CD4-positive, alpha-beta memory T cell (primary cell): ENCODE measurements around the gene ZNF490. TPM values are rescaled to one million over a fixed set of nuclear protein-coding genes. Genes with fewer than 3 reads are reported as not detected.
"Not testable (repeated sequence)": the region's sequence is repeated elsewhere in the genome, so short reads cannot be mapped to it uniquely, and the experiment has no call there.

ENCODE experiments used
- CTCF ChIA-PET: fragments of 350-600 bp; sonication (Branson Sonifier 250); formaldehyde crosslinking; loops from one replicate; lab custom pipeline; 2021; ENCODE audit warnings: inconsistent platforms; ENCODE audit not compliant: partially characterized antibody; lab: Charles Lee
- POLR2A ChIA-PET: fragments of 350-600 bp; sonication (Branson Sonifier 250); formaldehyde crosslinking; loops from one replicate; lab custom pipeline; 2021; ENCODE audit not compliant: partially characterized antibody; lab: Charles Lee
- DNase-seq, 5 donors: peaks; one replicate each; pipeline versions ENCODE4 v3.0.0 to v3.0.0-alpha.2; 2020 to 2022; ENCODE audit warnings: mixed read lengths in 1 of 5
- H3K27ac ChIP-seq: one replicate; pipeline ENCODE4 v1.7.0; 2013; ENCODE audit warnings: low read depth, low read length
- H3K27me3 ChIP-seq: 2 replicates; pipeline ENCODE4 v1.7.0; 2013; ENCODE audit warnings: mild to moderate bottlenecking, low read length, moderate library complexity; ENCODE audit not compliant: insufficient read depth
- H3K36me3 ChIP-seq: 2 replicates; pipeline ENCODE4 v1.7.0; 2013; ENCODE audit warnings: mild to moderate bottlenecking, low read length, moderate library complexity; ENCODE audit not compliant: insufficient read depth
- H3K4me1 ChIP-seq: 2 replicates; pipeline ENCODE4 v1.7.0; 2013; ENCODE audit warnings: mild to moderate bottlenecking, low read length, moderate library complexity; ENCODE audit not compliant: insufficient read depth
- H3K4me3 ChIP-seq, 2 donors: one replicate each; pipeline ENCODE4 v1.7.0; 2013; ENCODE audit warnings: low read length in 2 of 2, mild to moderate bottlenecking in 1 of 2
- H3K9me3 ChIP-seq, 2 donors: one replicate each; pipeline ENCODE4 v1.7.0; 2013; ENCODE audit warnings: low read length in 2 of 2, control low read depth in 1 of 2; ENCODE audit not compliant: control insufficient read depth in 1 of 2
- H3K27ac Mint-ChIP-seq, 7 donors: one replicate each; pipeline ENCODE4 v1.8.0; 2020 to 2021; ENCODE audit warnings: mixed read lengths in 7 of 7, mild to moderate bottlenecking in 6 of 7, inconsistent platforms in 3 of 7, moderate library complexity in 3 of 7
- H3K27me3 Mint-ChIP-seq, 2 donors: one replicate each; pipeline ENCODE4 v1.8.0; 2020 to 2021; ENCODE audit warnings: mixed read lengths in 2 of 2
- H3K36me3 Mint-ChIP-seq, 2 donors: one replicate each; pipeline ENCODE4 v1.8.0; 2020 to 2021; ENCODE audit warnings: mixed read lengths in 2 of 2, inconsistent platforms in 1 of 2, mild to moderate bottlenecking in 1 of 2
- H3K4me1 Mint-ChIP-seq, 4 donors: one replicate each; pipeline ENCODE4 v1.8.0; 2020 to 2021; ENCODE audit warnings: mixed read lengths in 4 of 4, mild to moderate bottlenecking in 1 of 4
- H3K4me3 Mint-ChIP-seq, 8 donors: one replicate each; pipeline ENCODE4 v1.8.0; 2020 to 2021; ENCODE audit warnings: mixed read lengths in 8 of 8, mild to moderate bottlenecking in 7 of 8, moderate library complexity in 6 of 8, inconsistent platforms in 3 of 8
- H3K9me3 Mint-ChIP-seq, 8 donors: one replicate each; pipeline ENCODE4 v1.8.0; 2020 to 2021; ENCODE audit warnings: mixed read lengths in 8 of 8, mild to moderate bottlenecking in 5 of 8, inconsistent platforms in 3 of 8, moderate library complexity in 1 of 8
- intact Hi-C: fragments of 100-400 bp; cut with micrococcal nuclease; formaldehyde crosslinking; loops from one replicate; pipeline ENCODE4 v1.15.1; 2023
- polyA plus RNA-seq, 2 donors: library from polyadenylated mRNA; unstranded; fragments of 300-500 nt; fragmentation: Illumina TruSeq; gene quantifications; one replicate each; pipeline ENCODE4 v1.2.3, GENCODE V29; 2021
- total RNA-seq, 2 experiments: library from RNA; stranded (reverse); gene quantifications; one replicate each; pipeline ENCODE4 v1.2.3, GENCODE V29; 2021

Gene ZNF490
- total and polyA plus RNA-seq, 4 experiments from 2014 or later: 2.2 to 11.8 (median 7.5) TPM

DNA sequence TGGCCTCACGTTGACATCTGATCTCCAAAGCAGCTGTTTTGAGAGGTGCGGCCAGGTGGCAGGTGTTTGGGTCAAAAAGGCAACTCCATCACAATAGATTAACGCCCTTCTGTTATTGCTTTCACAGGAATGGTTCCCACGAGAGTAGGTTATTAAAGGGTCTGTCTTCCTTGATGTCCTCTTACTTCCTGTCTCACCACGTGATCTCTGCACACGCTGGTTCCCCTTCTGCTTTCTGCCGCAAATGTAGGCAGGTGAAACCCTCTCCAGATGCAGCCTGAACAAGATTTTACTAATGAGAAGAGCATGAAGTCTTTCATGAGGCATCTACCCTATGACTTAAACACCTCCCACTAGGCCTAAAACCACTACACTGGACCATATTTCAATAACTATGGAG, 36.6 kb downstream of the ZNF490 start:
- no peaks in the 10 kb centered on the region for H3K9me3 ChIP-seq
- no peak for DNase-seq
- intact Hi-C loops: no loop called here
- H3K4me1 ChIP-seq: no peaks in the 10 kb centered on the region
- Mint-ChIP-seq H3K27me3 (no peaks in the 10 kb centered on the region), H3K4me1 (peaks cover 3 to 7% (median 5%) of the 10 kb centered on the region in 4 donors), H3K9me3 (peaks cover 0 to 4% (median 0%) of the 10 kb centered on the region in 8 donors), H3K4me3 (no peak overlapping the region), H3K36me3 (peaks cover 8% of the 10 kb centered on the region in 2 donors), H3K27ac (peak overlapping the region in 5 of 7 donors; percentile 18 to 76 (median 68))
- H3K27me3 ChIP-seq: no peaks in the 10 kb centered on the region
- H3K36me3 ChIP-seq: no peaks in the 10 kb centered on the region
- no peak overlapping the region for H3K27ac ChIP-seq
- no peak overlapping the region for H3K4me3 ChIP-seq
- ChIA-PET CTCF (no interaction called here), POLR2A (no interaction called here)

DNA sequence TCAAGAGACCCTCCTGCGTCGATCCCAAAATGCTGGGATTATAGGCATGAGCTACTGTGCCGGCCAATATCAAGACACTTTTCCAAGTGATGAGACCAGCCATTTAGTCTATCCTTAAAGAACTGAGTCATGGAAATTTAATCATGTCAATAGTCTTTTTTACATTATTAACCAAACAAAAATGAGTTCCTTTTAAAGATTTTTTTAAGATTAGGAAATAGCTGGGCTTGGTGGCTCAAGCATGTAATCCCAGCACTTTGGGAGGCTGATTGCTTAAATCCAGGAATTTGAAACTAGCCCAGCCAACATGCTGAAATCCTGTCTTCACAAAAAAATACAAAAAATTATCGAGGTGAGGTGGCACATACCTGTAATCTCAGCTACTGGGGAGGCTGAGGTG, 42.7 kb downstream of the ZNF490 start:
- Histone ChIP-seq H3K27me3 (no peaks in the 10 kb centered on the region), H3K27ac (no peak overlapping the region), H3K9me3 (no peaks in the 10 kb centered on the region), H3K4me3 (no peak overlapping the region), H3K36me3 (no peaks in the 10 kb centered on the region), H3K4me1 (no peaks in the 10 kb centered on the region)
- H3K4me1 Mint-ChIP-seq: peaks cover 4 to 5% (median 5%) of the 10 kb centered on the region in 4 donors
- no peak overlapping the region for H3K27ac Mint-ChIP-seq
- H3K4me3 Mint-ChIP-seq: no peak overlapping the region
- no peaks in the 10 kb centered on the region for H3K9me3 Mint-ChIP-seq
- POLR2A ChIA-PET: interaction anchor here (1.0 kb wide), 1 partner anchor 43 kb away, joined by 3 read pairs; the partner anchor contains the start of genes ZNF490 and ZNF791
- intact Hi-C loops: no loop called here
- CTCF ChIA-PET: interaction anchor here (0.8 to 4.6 kb wide), 5 partner anchors 35 to 279 kb away, joined by 3 to 31 read pairs (median 3); no protein-coding TSS in a partner anchor
- no peak for DNase-seq
- no peaks in the 10 kb centered on the region for H3K36me3 Mint-ChIP-seq
- no peaks in the 10 kb centered on the region for H3K27me3 Mint-ChIP-seq

DNA sequence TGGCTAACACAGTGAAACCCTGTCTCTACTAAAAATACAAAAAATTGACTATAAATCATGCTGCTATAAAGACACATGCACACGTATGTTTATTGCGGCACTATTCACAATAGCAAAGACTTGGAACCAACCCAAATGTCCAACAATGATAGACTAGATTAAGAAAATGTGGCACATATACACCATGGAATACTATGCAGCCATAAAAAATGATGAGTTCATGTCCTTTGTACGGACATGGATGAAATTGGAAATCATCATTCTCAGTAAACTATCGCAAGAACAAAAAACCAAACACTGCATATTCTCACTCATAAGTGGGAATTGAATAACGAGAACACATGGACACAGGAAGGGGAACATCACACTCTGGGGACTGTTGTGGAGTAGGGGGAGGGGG, 44.2 kb downstream of the ZNF490 start:
- H3K9me3 ChIP-seq, H3K4me3 ChIP-seq, H3K27me3 ChIP-seq, H3K36me3 Mint-ChIP-seq, DNase-seq, H3K9me3 Mint-ChIP-seq, H3K4me1 Mint-ChIP-seq, POLR2A ChIA-PET, H3K4me3 Mint-ChIP-seq, intact Hi-C loops, H3K27ac ChIP-seq, H3K36me3 ChIP-seq, H3K27me3 Mint-ChIP-seq, H3K27ac Mint-ChIP-seq, H3K4me1 ChIP-seq: not testable (repeated sequence)
- CTCF ChIA-PET: interaction anchor here (0.7 to 1.6 kb wide), 4 partner anchors 103 to 191 kb away, joined by 3 to 8 read pairs (median 5); a partner anchor contains a TSS

DNA sequence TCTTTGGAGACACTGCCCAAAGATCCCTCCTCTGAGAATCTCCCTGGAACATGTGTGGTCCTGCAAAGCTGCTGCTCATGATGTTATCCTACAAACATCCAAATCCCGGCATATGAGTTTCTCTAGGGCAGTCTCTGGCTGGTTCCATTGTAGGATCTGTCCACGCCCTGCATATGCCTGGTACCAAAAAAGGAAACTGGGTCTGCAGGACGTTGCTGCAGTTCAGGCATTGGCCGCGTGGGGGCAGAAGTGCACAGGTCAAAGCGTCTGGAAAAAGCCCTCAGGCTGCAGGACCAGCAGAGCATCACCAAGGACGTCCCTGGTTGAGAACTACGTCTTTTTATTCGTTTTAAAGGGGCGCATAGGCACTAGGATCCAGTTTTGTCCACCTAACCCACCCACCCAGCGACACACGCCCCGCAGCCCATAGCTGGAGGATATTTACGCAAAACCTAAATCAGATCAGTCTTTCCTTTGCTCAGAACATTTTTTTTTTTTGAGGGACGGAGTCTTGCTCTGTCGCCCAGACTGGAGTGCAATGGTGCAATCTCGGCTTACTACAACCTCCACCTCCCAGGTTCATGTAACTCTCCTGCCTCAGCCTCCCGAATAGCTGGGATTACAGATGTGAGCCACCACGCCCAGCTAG, 46.5 kb downstream of the ZNF490 start:
- no peaks in the 10 kb centered on the region for H3K36me3 Mint-ChIP-seq
- H3K27ac ChIP-seq: no peak overlapping the region
- ChIA-PET POLR2A (interaction anchor here (0.6 to 1.0 kb wide), 4 partner anchors 9 to 156 kb away, joined by 3 to 4 read pairs (median 4); no protein-coding TSS in a partner anchor), CTCF (interaction anchor here (0.7 to 3.4 kb wide), 19 partner anchors 8 to 361 kb away, joined by 3 to 51 read pairs (median 4); partner anchors contain the start of genes DHPS, MAN2B1, WDR83 and ZNF490)
- peak overlapping the region in 1 of 7 donors; percentile 53 for H3K27ac Mint-ChIP-seq
- H3K27me3 Mint-ChIP-seq: no peaks in the 10 kb centered on the region
- no peaks in the 10 kb centered on the region for H3K27me3 ChIP-seq
- peak; percentile 84 to 90 (median 85) for DNase-seq
- no peaks in the 10 kb centered on the region for H3K36me3 ChIP-seq
- no peaks in the 10 kb centered on the region for H3K9me3 ChIP-seq
- H3K4me1 Mint-ChIP-seq: peaks cover 4 to 5% (median 5%) of the 10 kb centered on the region in 4 donors
- no peaks in the 10 kb centered on the region for H3K4me1 ChIP-seq
- intact Hi-C loops: loop anchor here (1.0 to 2.0 kb wide), 5 partner anchors 46 to 361 kb away; partner anchors contain the start of genes ZNF490 and ZNF791
- H3K4me3 ChIP-seq: no peak overlapping the region
- peak overlapping the region in 1 of 8 donors; percentile 33 for H3K4me3 Mint-ChIP-seq
- H3K9me3 Mint-ChIP-seq: no peaks in the 10 kb centered on the region

DNA sequence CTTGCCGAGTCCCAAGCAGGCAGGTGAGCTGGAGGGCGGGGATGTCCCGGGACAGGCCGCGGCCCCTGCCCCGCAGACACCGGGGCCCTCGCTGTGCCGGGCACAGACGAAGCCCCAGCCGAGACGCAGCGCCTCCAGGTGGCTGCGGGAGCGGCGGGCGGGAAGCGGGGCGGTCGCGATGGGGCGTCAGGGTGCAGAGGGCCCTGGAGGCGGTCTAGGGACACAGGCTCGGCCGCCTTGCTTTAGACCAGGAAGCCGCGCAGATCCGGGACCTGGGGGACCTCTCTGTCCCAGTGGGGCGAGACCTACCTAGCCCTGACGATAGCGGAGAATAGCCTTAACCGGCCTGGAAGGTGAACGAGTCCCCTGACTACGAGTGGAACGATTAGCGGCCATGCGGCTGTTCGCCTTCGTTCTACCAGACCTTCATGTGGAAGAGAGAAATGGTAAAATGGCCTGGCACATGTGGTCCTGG, 55.1 kb downstream of the ZNF490 start:
- Mint-ChIP-seq H3K4me1 (peaks cover 8 to 25% (median 13%) of the 10 kb centered on the region in 4 donors), H3K4me3 (no peak overlapping the region), H3K27me3 (no peaks in the 10 kb centered on the region), H3K27ac (no peak overlapping the region), H3K9me3 (no peaks in the 10 kb centered on the region), H3K36me3 (peaks cover 0 to 9% of the 10 kb centered on the region in 2 donors)
- H3K27me3 ChIP-seq: no peaks in the 10 kb centered on the region
- POLR2A ChIA-PET: interaction anchor here (0.6 kb wide), 1 partner anchor 9 kb away, joined by 4 read pairs; no protein-coding TSS in a partner anchor
- no peaks in the 10 kb centered on the region for H3K9me3 ChIP-seq
- H3K4me3 ChIP-seq: no peak overlapping the region
- DNase-seq: no peak
- peaks cover 11% of the 10 kb centered on the region for H3K4me1 ChIP-seq
- intact Hi-C loops: no loop called here
- no peaks in the 10 kb centered on the region for H3K36me3 ChIP-seq
- no peak overlapping the region for H3K27ac ChIP-seq
- CTCF ChIA-PET: no interaction called here

DNA sequence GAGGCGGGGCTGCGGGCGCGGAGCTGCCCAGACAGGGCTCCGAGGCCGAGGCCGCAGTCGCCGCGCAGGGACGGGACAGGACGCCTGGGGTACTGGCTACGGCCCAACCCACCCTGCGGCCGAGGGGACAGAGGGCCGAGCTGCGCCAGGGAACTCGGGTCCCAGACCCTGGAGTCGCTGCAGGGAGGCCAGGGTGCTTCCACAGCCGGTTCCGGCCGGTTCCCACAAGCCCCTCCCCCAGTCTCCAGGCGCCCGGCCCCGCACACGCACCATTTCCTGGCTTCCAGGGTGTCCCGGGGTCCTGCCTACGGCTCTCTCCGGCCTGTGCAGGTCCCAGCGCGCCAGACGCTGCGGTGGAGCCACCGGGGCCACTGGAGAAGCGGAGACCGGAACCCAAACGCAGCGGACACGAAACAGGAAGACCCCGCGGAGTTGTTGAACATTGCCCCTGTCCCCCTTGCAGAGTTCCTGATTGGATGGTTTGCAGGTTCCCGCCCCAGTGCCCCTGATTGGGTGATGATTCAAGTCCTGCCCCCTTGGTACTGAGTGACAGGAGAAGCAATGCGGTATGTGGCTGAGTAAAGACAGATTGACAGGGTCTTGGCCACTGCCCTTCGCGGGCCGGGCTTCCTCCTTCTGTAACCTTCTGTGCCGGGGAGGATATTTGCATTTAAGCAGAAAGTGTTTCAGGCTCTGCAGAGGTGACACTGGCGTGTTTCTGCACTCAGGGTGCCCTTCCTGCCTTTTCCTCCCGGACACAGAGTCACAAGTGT, 59.4 kb downstream of the ZNF490 start, which contains the start of gene ZNF564:
Gene ZNF564 (minus strand): TSS at position 423 of the 773 bp plus-strand sequence. CDS start 150 bp downstream, at position 273.
- intact Hi-C loops: loop anchor here (1.0 kb wide), 2 partner anchors 56 to 67 kb away; partner anchors contain the start of gene ZNF709
- H3K27ac ChIP-seq: peak within 1 kb of the TSS; percentile 83
- Mint-ChIP-seq H3K27ac (peak within 1 kb of the TSS; percentile 91 to 99 (median 97)), H3K36me3 (peaks cover 13 to 28% of the 10 kb centered on the region in 2 donors), H3K4me1 (peaks cover 28 to 56% (median 39%) of the 10 kb centered on the region in 4 donors), H3K4me3 (peak within 1 kb of the TSS; percentile 92 to 100 (median 98)), H3K9me3 (peaks cover 0 to 2% (median 0%) of the 10 kb centered on the region in 8 donors), H3K27me3 (no peaks in the 10 kb centered on the region)
- H3K4me3 ChIP-seq: peak within 1 kb of the TSS; percentile 44 to 98
- DNase-seq: peak; percentile 94 to 98 (median 95)
- peaks cover 42% of the 10 kb centered on the region for H3K4me1 ChIP-seq
- no peaks in the 10 kb centered on the region for H3K9me3 ChIP-seq
- POLR2A ChIA-PET: interaction anchor here (0.7 to 1.9 kb wide), 14 partner anchors 9 to 813 kb away, joined by 3 to 10 read pairs (median 4); partner anchors contain the start of genes FBXW9, GET3, MAN2B1 and WDR83
- CTCF ChIA-PET: interaction anchor here (1.0 to 1.5 kb wide), 4 partner anchors 12 to 492 kb away, joined by 3 to 4 read pairs (median 3); partner anchors contain the start of gene ZNF442
- no peaks in the 10 kb centered on the region for H3K36me3 ChIP-seq
- H3K27me3 ChIP-seq: no peaks in the 10 kb centered on the region
